ENCODE data around the gene PARD3B. TPM values are rescaled to one million over a fixed set of nuclear protein-coding genes. Genes with fewer than 3 reads are reported as not detected.

Gene PARD3B
- total and polyA plus RNA-seq, 2 experiments from 2014 or later, result 3.5 to 4.4 TPM

DNA sequence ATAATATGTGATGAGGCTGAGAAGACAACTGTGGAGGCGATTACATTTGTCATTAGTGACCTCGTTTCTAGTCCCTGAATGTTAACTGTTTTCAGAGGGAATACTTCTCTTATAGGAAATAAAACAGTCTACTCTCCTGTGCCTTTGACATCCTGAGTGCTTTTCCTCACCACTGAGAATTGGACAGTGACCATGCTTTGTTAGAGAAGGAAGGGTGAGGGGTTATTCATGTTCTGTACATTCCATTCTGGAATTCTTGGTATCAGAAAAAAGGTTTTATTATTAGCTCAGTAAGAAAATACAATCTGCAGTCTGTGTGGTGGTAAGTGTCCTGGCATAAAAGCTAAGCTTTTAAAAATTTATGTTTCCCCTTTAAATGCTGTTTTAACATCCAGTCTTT lies 58.8 kb downstream of the PARD3B start:
- Histone ChIP-seq H3F3A (replicated peaks; ENCODE audit: low read depth) (no peaks in the 10 kb centered on the region), H3K4me2 (no peak overlapping the region), H3K27me3 (ENCODE audit: insufficient read depth) (no peaks in the 10 kb centered on the region), H3K27ac (ENCODE audit: low read depth) (no peak overlapping the region), H3K4me3 (no peak overlapping the region), H3K4me1 (ENCODE audit: insufficient read depth) (peaks cover 6% of the 10 kb centered on the region; the same call in 1 of the 2 replicates), H4K20me1 (replicated peaks; ENCODE audit: insufficient read depth) (no peaks in the 10 kb centered on the region), H2AFZ (no peak overlapping the region), H3K79me2 (replicated peaks; ENCODE audit: insufficient read depth) (no peaks in the 10 kb centered on the region), H3K36me3 (ENCODE audit: insufficient read depth) (no peaks in the 10 kb centered on the region), H3K9me2 (ENCODE audit: insufficient read depth) (no peaks in the 10 kb centered on the region)
- Mint-ChIP-seq H3K27ac (no peak overlapping the region), H3K9me3 (no peaks in the 10 kb centered on the region), H3K4me3 (no peak overlapping the region), H3K36me3 (ENCODE audit: low read depth) (no peaks in the 10 kb centered on the region), H3K4me1 (peaks cover 11% of the 10 kb centered on the region; the same call in 2 of the 3 replicates), H3K27me3 (ENCODE audit: insufficient read depth, low read depth, poor library complexity) (no peaks in the 10 kb centered on the region)
- DNase-seq (ENCODE audit: low spot score) (no peak), ATAC-seq (no peak)
- TF ChIP-seq JUNB (IDR thresholded peaks at IDR 0.05; ENCODE audit: unreplicated experiment), result no peak
- TF ChIP-seq, protein P1, sequence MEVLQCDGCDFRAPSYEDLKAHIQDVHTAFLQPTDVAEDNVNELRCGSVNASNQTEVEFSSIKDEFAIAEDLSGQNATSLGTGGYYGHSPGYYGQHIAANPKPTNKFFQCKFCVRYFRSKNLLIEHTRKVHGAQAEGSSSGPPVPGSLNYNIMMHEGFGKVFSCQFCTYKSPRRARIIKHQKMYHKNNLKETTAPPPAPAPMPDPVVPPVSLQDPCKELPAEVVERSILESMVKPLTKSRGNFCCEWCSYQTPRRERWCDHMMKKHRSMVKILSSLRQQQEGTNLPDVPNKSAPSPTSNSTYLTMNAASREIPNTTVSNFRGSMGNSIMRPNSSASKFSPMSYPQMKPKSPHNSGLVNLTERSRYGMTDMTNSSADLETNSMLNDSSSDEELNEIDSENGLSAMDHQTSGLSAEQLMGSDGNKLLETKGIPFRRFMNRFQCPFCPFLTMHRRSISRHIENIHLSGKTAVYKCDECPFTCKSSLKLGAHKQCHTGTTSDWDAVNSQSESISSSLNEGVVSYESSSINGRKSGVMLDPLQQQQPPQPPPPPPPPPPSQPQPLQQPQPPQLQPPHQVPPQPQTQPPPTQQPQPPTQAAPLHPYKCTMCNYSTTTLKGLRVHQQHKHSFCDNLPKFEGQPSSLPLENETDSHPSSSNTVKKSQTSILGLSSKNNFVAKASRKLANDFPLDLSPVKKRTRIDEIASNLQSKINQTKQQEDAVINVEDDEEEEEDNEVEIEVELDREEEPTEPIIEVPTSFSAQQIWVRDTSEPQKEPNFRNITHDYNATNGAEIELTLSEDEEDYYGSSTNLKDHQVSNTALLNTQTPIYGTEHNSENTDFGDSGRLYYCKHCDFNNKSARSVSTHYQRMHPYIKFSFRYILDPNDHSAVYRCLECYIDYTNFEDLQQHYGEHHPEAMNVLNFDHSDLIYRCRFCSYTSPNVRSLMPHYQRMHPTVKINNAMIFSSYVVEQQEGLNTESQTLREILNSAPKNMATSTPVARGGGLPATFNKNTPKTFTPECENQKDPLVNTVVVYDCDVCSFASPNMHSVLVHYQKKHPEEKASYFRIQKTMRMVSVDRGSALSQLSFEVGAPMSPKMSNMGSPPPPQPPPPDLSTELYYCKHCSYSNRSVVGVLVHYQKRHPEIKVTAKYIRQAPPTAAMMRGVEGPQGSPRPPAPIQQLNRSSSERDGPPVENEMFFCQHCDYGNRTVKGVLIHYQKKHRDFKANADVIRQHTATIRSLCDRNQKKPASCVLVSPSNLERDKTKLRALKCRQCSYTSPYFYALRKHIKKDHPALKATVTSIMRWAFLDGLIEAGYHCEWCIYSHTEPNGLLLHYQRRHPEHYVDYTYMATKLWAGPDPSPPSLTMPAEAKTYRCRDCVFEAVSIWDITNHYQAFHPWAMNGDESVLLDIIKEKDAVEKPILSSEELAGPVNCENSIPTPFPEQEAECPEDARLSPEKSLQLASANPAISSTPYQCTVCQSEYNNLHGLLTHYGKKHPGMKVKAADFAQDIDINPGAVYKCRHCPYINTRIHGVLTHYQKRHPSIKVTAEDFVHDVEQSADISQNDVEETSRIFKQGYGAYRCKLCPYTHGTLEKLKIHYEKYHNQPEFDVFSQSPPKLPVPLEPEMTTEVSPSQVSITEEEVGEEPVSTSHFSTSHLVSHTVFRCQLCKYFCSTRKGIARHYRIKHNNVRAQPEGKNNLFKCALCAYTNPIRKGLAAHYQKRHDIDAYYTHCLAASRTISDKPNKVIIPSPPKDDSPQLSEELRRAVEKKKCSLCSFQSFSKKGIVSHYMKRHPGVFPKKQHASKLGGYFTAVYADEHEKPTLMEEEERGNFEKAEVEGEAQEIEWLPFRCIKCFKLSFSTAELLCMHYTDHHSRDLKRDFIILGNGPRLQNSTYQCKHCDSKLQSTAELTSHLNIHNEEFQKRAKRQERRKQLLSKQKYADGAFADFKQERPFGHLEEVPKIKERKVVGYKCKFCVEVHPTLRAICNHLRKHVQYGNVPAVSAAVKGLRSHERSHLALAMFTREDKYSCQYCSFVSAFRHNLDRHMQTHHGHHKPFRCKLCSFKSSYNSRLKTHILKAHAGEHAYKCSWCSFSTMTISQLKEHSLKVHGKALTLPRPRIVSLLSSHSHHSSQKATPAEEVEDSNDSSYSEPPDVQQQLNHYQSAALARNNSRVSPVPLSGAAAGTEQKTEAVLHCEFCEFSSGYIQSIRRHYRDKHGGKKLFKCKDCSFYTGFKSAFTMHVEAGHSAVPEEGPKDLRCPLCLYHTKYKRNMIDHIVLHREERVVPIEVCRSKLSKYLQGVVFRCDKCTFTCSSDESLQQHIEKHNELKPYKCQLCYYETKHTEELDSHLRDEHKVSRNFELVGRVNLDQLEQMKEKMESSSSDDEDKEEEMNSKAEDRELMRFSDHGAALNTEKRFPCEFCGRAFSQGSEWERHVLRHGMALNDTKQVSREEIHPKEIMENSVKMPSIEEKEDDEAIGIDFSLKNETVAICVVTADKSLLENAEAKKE (CRISPR knock-in tag; IDR thresholded peaks at IDR 0.05), result no peak
- TF ChIP-seq NANOG (IDR thresholded peaks at IDR 0.05; ENCODE audit: borderline replicate concordance), result no peak
- no peak for TF ChIP-seq POLR2AphosphoS5 (IDR thresholded peaks at IDR 0.05; ENCODE audit: low read depth)
- TF ChIP-seq CREB1 (CRISPR knock-in tag; IDR thresholded peaks at IDR 0.05; ENCODE audit: low read depth), result no peak
- no peak for TF ChIP-seq ZNF331 (CRISPR knock-in tag; IDR thresholded peaks at IDR 0.05; ENCODE audit: low read depth)
- no peak for TF ChIP-seq ZNF114 (CRISPR knock-in tag; IDR thresholded peaks at IDR 0.05)
- TF ChIP-seq, protein P2, sequence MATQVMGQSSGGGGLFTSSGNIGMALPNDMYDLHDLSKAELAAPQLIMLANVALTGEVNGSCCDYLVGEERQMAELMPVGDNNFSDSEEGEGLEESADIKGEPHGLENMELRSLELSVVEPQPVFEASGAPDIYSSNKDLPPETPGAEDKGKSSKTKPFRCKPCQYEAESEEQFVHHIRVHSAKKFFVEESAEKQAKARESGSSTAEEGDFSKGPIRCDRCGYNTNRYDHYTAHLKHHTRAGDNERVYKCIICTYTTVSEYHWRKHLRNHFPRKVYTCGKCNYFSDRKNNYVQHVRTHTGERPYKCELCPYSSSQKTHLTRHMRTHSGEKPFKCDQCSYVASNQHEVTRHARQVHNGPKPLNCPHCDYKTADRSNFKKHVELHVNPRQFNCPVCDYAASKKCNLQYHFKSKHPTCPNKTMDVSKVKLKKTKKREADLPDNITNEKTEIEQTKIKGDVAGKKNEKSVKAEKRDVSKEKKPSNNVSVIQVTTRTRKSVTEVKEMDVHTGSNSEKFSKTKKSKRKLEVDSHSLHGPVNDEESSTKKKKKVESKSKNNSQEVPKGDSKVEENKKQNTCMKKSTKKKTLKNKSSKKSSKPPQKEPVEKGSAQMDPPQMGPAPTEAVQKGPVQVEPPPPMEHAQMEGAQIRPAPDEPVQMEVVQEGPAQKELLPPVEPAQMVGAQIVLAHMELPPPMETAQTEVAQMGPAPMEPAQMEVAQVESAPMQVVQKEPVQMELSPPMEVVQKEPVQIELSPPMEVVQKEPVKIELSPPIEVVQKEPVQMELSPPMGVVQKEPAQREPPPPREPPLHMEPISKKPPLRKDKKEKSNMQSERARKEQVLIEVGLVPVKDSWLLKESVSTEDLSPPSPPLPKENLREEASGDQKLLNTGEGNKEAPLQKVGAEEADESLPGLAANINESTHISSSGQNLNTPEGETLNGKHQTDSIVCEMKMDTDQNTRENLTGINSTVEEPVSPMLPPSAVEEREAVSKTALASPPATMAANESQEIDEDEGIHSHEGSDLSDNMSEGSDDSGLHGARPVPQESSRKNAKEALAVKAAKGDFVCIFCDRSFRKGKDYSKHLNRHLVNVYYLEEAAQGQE (IDR thresholded peaks at IDR 0.05; ENCODE audit: unreplicated experiment), result no peak
- TF ChIP-seq EZH2 (IDR thresholded peaks at IDR 0.05; ENCODE audit: low read depth, unreplicated experiment), result no peak
- TF ChIP-seq, protein P3, sequence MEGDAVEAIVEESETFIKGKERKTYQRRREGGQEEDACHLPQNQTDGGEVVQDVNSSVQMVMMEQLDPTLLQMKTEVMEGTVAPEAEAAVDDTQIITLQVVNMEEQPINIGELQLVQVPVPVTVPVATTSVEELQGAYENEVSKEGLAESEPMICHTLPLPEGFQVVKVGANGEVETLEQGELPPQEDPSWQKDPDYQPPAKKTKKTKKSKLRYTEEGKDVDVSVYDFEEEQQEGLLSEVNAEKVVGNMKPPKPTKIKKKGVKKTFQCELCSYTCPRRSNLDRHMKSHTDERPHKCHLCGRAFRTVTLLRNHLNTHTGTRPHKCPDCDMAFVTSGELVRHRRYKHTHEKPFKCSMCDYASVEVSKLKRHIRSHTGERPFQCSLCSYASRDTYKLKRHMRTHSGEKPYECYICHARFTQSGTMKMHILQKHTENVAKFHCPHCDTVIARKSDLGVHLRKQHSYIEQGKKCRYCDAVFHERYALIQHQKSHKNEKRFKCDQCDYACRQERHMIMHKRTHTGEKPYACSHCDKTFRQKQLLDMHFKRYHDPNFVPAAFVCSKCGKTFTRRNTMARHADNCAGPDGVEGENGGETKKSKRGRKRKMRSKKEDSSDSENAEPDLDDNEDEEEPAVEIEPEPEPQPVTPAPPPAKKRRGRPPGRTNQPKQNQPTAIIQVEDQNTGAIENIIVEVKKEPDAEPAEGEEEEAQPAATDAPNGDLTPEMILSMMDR (conservative IDR thresholded peaks at IDR 0.05; ENCODE audit: low read depth in 2 of 2), result no peak
- no peak for TF ChIP-seq EZH2phosphoT487 (IDR thresholded peaks at IDR 0.05; ENCODE audit: unreplicated experiment)
